TTC549 (cell line): ENCODE measurements around the gene SAFB.

ENCODE experiments used
- FAIRE-seq: peaks from 2 replicates; lab custom pipeline; 2012; peaks lifted over from hg19 to GRCh38; lab: Jason Lieb, UNC

SAFB gene

DNA sequence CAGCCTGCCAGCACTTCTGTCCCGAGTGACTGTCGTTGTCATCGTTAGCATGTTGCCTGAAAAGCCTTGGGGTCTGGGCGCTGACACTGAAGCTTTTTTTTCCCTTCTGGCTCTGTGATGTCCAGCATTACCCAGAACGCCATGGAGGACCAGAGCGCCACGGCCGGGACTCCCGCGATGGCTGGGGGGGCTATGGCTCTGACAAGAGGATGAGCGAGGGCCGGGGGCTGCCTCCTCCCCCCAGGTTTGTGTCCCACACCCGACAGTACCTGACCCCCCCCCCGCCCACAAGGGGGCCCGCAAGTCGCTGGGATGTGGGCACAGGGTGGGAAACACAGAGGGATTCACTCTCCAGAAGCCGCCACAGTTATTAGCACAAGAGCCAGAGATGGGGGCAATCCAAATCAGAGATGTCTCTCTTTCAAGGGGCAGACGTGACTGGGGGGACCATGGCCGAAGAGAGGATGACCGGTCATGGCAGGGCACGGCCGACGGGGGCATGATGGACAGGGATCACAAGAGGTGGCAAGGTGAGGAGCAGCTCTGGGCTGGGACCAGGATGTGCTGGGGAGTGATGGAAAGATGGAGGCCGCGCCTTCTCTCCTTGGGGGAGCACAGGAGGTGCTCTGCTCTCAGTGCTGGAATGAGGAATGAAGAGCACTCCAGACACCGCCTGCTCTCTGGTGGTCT is 44.2 kb downstream of the SAFB start:
- no peak for FAIRE-seq

DNA sequence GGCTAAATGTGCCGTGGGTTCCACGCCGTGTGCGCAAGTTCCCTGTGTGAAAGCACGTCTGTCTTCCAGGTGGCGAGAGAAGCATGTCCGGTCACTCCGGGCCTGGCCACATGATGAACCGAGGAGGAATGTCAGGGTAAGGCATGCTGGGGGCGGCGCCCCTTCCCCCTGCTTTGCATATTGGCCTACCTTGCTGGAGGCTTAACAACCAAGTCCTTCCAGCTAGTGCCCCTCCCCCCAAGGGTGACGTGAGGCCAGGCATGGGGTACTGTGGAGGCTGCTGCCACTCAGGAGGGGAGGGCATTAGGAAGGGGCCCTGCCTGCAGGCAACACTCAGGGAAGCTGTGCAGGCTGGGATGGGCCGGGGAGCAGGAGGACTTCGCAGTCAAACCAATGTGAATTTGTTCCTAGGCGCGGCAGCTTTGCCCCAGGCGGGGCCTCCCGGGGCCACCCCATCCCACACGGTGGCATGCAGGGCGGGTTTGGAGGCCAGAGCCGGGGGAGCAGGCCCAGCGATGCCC is 44.9 kb downstream of the SAFB start:
- FAIRE-seq, result no peak

DNA sequence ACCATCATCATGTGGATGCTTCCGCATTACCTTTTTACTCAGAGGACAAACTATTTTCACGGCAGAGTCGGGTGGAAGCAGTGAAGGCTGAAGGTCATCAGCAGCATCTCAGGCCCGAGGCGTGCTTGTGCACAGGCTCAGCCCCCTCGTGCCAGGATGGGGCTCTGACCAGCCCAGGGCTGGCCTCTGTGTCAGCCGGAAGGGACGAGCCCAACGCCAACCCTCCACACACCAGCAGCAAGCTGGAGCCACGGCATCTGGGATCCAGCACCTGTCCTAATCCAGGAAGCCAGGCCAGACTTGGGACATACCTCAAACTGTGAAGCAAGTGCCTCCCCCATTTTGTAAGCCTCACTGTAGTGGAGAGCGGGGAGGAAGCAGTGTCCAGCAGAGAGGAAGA is 46.3 kb downstream of the SAFB start:
- no peak for FAIRE-seq

DNA sequence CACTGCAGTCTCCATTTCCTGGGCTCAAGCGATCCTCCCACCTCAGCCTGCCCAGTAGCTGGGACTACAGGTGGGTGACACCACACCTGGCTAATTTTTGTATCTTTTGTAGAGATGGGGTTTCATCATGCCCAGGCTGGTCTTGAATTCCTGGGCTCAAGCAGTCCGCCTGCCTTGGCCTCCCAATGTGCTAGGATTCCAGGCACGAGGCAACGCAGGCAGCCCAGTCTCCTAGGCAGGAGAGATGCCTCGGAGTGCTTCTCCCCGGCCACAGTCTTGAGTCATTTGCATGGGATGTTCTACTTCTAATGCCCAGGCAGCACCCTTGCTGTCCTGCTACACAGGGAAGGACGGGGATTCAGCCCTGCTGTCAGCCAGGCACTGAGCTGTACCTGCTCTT is 48.7 kb downstream of the SAFB start:
- no peak for FAIRE-seq

DNA sequence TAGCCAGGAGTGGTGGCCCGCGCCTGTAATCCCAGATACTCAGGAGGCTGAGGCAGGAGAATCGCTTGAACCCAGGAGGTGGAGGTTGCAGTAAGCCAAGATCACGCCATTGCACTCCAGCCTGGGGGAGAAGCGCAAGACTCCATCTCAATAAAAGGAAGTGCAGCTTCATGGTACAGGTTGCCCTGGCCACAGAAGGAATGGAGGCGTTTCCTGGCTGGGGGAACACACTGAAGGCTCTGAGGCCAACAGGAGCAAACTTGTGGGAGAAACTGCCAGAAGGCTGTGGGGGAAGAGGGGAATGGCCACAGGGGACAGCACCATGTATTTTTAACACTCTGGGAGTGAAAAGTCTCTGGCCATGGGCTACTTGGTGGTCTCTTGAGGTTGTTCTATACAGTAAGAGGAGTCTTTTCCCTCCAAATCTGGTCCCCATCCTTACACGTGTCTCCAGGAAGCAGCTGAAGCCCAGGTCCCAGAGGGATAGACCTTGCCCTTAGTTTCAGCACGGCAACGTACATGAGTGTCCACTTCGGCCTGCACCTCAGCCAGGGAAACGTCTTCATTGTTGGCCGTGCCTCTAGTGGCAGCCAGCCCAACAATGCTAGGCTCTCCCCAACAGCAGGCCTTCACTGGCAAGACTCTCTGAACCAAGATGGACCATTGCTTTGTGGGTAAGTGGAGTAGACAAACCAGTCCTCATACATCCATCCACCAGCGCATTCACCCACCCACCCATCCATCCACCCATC is 50.0 kb downstream of the SAFB start:
- no peak for FAIRE-seq

DNA sequence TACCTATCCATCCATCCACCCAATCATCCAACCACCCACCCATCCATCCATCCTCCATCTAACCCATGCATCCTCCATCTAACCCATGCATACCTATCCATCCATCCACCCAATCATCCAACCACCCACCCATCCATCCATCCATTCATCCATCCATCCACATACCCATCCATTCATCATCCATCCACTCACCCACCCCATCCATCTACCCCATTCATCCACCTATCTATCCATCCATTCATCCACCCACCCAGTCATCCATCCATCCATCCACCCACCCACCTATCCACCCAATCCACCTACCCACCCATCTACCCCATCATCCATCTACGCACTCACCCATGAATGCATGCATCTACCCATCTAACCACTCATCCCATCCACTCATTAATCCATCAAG is 50.9 kb downstream of the SAFB start:
- no peak for FAIRE-seq

DNA sequence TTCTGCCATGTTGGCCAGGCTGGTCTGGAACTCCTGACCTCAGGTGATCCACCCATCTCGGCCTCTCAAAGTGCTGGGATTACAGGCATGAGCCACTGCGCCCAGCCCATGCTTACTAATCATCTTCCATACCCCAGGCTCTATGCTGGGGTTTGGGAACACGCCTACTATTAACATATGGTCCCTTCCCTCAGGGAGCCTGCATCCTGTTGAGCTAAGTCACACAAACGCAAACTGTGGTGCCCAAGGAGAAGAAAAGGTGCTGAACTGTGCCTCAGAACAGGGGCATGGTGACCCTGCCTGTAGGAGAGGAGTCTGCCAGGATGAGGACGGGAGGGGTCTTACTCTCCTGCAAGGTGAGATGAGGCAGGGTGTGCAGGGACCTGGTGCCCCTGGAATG is 51.8 kb downstream of the SAFB start:
- FAIRE-seq, result no peak

DNA sequence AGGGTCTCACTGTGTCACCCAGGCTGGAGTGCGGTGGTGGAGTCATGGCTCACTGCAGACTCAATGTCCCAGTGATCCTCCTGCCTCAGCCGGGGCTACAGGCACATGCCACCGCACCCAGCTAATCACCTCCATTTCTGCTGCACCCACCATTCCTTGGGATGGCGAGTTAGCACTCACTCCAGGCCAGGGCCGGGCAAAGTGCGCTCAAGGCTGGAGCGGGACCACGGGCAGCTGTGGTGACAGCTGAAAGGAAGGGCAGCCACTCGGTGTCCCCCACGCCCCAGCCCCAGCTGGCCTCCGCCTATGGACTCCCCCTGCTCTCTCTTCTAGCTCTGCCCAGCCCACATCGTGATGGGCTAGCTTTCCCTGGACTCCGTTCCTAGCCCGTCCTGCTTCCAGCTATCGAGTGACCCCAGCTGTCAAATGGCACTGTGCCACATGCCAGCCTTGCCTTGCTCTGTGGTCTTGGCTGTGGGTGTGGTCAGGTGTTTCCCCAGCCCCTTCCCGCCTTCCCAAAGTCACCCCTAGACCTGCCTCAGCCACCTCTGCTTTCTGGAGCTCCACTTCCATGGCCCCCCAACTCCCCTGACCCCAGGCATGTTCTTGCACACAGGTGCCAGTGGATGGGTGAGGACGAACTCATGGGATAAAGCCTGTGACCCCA is 53.4 kb downstream of the SAFB start:
- no peak for FAIRE-seq

DNA sequence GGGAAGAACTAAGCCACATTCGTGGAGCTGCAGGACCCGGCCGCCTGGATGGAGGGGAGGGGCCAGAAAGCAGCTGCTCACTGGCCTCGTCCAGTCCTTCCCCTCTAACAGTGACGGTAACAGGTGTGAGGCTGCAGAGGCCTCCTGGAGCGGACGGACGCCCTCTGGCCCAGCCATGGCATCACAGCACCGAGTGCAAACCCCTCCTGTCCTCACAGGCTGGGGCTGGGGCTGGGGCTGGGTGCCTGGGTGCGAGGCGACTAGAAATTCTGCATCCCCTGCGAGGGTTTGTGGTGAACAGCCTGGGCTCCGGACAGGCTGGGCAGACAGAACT is 53.9 kb downstream of the SAFB start:
- FAIRE-seq, result no peak

DNA sequence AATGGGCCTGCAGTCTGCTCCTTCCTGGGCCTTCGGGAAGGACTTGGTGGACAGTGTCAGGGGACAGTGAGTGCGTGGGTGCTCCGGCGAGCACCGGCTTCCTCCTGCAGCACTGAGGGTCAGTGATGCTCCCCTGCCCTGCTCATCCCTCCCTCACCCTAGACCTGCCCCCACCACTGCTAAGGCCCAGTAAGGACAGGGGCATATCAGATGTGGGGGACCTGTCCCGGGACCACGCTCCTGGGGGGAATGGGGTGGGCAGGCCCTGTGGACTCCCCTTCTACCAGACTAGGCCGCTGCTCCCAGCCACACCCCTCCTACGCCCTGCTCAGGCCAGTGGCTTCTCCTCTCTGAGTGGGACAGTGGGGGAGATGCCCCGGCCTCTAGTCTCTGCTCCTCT is 54.3 kb downstream of the SAFB start:
- FAIRE-seq, result no peak

DNA sequence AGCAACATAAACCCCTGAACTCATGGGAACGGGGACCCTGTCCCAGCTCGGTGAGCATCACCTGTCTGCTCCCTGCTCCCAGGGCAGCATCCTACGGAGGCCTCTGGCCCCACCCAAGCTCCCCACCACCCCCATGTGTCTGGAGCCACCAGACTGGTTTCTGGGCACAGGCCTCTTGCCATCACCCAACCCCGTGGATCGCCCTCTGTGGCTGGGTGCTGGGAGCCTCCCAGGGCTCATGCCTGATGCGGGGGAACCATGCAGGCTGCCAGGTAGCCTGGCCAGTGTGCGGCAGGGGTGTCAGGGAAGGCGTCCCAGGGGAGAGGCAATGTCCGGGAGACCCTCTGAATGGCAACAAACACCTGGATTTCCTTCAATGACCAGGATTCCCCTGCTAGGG is 54.7 kb downstream of the SAFB start:
- no peak for FAIRE-seq

DNA sequence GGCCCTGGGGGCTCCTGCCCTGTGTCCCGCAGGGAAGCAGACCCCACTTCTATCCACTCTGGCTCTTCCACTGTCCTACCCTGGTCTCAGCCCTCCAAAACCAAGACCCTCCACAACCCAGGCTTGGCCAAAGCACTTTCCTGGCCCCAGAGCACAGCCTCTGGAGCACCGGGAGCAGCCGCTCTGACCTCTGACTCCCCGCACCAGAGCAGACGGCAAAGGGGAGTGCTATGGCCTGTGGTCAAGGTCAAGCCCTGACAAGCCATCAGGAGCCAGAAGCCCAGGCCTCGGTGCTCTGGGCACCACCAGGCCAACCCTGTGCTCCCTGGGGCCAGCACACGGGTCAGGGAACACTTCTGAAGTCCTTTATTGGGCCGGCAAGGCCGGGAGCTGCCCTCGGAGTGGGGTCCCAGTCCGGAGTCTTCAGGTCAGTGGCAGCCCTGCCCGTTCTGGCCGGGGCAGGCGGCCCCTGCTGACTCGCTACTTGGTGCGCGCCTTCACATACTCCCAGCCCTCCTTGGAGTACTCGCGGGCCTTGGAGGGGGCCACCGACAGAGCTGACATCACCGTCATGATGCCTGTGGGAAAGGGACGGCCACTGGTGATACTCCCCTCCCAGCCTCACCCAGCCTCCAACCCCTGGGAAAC is 55.3 kb downstream of the SAFB start:
- FAIRE-seq, result no peak

DNA sequence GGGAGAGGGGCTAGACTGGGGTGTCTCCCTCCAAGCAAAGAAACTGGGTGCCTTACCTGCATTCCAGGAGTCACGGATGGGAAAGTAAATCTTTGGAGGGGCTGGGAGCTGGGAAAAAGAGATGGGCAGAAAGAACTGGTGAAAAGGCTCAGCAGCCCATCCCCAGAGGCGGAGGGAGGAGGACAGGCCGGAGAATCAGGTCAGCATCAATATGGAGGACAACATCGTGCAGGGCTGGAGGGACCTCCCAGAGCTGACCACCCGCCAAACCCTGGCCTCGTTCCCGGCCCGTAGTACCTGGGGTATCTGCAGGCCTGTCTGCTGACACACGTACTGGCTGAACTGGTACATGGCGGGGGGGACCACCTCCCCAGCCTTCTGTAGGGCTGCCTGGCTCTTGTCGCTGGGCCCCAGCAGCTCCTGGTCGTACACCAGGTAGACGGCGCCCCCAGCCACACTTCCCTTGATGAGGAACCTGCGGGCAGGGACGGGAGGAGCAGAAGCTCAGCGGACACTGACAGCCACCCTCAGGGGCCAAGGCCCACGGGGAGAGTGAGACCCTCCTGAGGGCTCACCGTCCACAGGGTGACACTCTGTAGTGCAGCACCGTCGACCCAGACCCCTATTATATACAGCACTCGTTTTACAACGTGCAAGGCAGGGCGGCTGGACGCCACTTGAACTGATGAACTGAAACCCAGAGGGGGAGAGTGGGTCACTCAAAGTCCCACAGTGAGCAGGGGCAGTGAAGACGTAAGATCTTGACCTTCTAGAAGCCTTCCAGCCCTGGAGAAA is 56.6 kb downstream of the SAFB start:
- FAIRE-seq, result no peak

DNA sequence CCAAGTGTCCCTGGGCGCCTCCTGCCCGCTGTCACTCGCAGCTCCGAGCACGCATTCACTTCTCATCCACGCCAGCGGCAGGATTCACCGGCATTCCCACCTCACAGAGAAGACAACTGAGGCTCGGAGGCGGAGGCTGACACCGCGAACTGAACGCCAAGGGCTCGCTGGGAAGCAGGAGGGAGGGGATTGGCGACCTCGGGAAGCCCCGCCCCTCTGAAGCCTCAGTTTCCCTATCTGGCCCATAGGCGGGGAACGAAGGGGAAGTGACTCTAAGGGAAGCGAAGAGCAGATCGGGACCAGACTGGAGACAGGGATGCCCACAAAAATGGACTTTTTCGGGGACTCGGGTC is 57.2 kb downstream of the SAFB start:
- no peak for FAIRE-seq

DNA sequence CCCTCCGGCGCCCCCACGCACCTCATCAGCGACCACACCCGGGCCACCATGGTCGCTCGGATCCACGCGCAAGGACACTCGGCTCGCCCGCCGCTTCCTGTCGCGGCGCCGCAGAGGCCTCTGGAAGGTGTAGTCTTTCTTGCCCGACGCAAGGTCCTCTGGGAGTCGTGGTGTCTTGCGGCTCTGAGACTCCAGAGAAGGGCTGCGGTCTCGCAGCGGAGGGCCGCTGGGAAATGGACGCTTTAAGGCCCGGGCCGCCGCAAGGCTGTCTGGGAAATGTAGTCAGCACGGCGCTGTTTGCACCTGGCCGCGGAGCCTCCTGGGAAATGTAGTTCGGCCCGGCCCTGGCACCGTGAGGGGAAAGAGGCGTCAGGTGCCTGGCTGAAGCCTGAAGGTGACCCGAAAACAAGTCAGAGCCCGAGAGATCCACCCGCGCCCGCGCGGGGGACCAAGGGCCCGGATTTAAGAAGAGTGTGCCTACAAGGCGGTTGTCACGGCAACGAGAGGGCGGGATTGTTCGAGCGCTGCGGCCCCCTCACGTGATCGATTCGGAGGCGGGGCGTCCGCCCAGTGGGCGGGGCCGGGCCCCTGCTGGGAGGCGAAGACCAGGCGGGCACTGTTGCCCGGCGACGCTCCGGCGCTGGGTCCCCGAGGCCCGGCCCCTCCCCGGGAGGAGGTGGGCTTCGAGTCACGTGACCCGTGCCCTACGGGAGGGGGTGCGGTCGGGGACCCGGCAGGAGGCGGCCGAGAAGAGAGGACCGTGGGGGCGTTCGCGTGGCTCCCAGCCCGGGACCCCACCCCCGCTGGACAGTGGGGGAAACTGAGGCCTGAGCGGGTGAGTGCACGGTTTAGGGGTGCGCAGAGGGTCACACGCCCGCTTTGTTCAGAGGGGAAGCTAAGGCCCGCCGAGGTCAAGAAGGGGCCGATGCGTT is 57.8 kb downstream of the SAFB start, which contains the start of the genes HSD11B1L and MICOS13:
TSS of gene HSD11B1L (plus strand) at position 591 of the 932 bp plus-strand sequence. CDS start 3,806 bp downstream, outside the sequence.
TSS of gene MICOS13 (minus strand) at position 80 of the 932 bp plus-strand sequence. CDS start at position 50, 30 bp downstream.
- FAIRE-seq, result peak; percentile 97

DNA sequence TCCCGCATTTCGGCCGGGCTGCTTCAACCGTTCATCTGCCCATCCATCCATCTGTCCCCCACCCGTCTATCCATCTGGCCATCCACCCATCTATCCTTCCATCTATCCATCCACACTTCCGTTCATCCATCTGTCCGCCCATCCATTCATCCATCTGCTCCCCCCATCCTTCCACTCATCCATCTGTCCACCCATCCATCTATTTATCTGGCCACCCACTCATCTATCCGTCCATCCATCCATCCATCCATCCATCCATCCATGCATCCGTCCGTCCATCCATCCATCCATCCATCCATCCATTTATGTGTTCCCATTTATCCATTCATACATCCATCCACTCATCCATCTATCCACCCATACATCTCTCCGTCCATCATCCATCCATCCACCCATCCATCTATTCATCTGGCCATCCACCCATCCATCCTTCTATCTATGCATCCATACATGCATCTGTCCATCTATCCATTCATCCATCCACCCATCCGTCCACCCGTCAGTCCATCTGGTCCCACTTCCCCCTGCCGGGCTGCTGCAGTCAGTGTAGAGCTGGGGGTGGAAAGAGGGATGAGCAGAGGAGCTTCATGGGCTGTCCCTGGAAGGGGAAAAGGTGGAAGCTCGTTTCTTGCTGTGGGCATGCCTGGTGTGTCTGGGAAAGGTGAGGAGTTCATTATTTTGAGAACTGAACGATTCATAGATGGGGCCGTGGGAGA is 58.7 kb downstream of the SAFB start:
- no peak for FAIRE-seq

DNA sequence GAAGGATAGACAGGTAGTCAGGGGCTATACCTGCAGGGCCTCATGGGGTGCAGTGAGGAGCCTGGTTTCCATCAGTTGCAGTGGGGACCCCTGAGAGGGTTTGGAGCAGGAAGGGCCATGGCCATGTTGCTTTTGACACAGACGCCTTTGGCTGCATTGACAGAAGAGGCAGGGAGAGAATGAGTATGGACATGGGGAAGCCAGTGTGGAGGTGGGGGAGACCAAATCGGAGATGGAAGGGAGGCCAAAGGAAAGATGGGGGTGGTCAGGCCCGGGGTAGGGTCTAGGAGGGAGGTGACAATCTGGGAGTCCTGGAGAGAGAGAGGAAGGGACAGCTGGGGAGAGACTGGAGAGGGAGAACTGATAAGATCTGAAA is 59.2 kb downstream of the SAFB start:
- FAIRE-seq, result no peak

DNA sequence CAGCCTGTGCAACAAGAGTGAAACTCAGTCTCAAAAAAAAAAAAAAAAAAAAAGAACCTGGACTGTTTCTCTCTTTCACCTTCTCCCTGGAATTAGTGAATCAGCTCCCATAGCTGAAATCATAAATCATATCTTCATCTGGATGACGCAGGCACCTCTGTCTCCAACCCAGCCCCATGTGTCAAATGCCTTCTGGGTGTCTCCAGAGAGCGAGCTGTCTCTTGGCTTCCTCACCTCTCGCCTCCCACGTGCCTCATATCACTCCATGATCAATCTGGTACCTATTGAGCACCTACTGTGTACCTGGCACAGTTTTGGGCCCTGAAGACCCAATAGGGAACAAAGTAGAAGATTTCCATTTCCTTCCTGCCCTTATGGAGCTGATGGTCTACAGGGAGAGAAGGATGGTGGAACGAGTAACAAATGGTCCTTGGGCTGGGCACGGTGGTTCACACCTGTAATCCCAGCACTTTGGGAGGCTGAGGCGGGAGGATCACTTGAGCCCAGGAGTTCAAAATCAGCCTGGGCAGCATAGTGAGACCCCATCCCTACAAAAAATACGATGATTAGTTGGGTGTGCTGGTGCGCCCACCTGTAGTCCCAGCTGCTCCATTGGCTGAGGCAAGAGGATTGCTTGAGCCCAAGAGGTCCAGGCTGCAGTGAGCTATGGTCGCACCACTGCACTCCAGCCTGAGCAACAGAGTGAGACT is 60.4 kb downstream of the SAFB start:
- no peak for FAIRE-seq

DNA sequence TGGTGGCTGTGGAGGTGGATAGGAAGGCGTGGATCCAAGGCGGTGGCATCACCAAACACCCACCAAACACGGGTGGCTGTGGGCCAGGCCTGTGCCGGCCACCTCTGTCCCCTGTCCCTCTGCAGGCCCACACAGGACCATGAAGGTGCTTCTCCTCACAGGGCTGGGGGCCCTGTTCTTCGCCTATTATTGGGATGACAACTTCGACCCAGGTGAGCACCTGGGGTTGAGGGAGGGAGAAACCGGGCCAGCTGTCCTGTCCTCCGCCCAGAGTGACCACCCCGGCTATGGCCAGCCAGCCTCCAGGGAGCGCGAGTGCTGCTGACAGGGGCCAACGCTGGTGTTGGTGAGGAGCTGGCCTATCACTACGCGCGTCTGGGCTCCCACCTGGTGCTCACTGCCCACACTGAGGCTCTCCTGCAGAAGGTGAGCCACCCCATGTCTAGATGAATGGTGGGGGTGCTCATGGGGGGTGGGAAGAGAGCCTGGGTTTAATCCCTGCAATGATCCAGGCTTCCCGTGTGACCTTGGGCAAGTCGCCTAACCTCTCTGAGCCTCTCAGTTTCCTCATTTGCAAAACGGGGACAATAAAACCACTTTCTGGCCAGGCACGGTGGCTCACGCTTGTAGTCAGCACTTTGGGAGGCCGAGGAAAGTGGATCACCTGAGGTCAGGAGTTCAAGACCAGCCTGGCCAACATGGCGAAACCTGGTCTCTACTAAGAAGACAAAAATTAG is 62.0 kb downstream of the SAFB start:
- no peak for FAIRE-seq
